HEK293 (cell line): ENCODE results near the gene CFAP300.

ENCODE experiments used
- ZNF202 ChIP-seq: fragments of 450-650 bp; formaldehyde crosslinking; IDR thresholded peaks from 2 replicates; pipeline ENCODE4 v1.5.1; 2016; ENCODE audit warnings: missing biosample characterization, missing genetic modification characterization, borderline replicate concordance
- TF ChIP-seq, protein P1 (sequence below): fragments of 450-650 bp; formaldehyde crosslinking; IDR thresholded peaks from 2 replicates; pipeline ENCODE4 v1.5.1; 2016; ENCODE audit warnings: missing biosample characterization, missing genetic modification characterization
- TF ChIP-seq, protein P2 (sequence below): sonication (generic); formaldehyde crosslinking; IDR thresholded peaks from 2 replicates; pipeline ENCODE4 v1.8.1; 2022; ENCODE audit warnings: mild to moderate bottlenecking, moderate library complexity, missing genetic modification reagents
- TF ChIP-seq, protein P3 (sequence below): fragments of 450-650 bp; formaldehyde crosslinking; IDR thresholded peaks from 2 replicates; pipeline ENCODE4 v1.5.1; 2016; ENCODE audit warnings: missing biosample characterization, missing genetic modification characterization

DNA sequence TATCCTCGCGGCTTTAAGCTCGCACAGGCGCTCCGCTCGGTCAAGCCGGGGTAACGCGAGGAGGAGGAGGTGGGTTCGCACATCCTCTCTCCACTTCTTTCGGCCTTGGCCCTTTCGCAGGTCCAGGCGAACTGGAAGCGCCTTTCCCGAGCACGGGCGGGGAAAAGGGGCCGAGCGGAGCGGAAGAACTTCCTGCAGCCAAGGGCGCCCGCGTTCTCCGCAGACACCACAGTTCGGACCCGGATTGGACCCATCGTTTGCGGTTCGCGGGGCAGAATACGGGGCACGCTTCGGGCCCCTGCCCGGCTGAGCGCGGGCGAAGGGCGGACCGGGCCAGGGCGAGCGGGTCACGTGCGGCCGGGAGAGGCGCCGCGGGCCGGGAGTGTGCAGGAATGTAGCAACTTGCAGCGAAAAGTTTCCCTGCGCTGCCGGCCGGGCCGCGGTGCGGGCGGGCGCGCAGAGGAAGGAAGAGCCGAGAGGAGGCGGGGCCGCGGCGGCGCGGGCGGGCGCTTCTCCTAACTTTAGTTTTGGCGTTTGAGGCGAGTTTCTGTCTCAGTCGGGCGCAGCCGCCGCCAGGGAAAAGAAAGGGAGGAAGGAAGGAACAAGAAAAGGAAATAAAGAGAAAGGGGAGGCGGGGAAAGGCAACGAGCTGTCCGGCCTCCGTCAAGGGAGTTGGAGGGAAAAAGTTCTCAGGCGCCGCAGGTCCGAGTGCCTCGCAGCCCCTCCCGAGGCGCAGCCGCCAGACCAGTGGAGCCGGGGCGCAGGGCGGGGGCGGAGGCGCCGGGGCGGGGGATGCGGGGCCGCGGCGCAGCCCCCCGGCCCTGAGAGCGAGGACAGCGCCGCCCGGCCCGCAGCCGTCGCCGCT is 62.9 kb downstream of the CFAP300 start, which contains the start of gene YAP1:
- TF ChIP-seq, protein P1, sequence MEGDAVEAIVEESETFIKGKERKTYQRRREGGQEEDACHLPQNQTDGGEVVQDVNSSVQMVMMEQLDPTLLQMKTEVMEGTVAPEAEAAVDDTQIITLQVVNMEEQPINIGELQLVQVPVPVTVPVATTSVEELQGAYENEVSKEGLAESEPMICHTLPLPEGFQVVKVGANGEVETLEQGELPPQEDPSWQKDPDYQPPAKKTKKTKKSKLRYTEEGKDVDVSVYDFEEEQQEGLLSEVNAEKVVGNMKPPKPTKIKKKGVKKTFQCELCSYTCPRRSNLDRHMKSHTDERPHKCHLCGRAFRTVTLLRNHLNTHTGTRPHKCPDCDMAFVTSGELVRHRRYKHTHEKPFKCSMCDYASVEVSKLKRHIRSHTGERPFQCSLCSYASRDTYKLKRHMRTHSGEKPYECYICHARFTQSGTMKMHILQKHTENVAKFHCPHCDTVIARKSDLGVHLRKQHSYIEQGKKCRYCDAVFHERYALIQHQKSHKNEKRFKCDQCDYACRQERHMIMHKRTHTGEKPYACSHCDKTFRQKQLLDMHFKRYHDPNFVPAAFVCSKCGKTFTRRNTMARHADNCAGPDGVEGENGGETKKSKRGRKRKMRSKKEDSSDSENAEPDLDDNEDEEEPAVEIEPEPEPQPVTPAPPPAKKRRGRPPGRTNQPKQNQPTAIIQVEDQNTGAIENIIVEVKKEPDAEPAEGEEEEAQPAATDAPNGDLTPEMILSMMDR (tag by site-specific recombination): peak; percentile 14; the same call in 1 of the 2 replicates
- TF ChIP-seq, protein P2, sequence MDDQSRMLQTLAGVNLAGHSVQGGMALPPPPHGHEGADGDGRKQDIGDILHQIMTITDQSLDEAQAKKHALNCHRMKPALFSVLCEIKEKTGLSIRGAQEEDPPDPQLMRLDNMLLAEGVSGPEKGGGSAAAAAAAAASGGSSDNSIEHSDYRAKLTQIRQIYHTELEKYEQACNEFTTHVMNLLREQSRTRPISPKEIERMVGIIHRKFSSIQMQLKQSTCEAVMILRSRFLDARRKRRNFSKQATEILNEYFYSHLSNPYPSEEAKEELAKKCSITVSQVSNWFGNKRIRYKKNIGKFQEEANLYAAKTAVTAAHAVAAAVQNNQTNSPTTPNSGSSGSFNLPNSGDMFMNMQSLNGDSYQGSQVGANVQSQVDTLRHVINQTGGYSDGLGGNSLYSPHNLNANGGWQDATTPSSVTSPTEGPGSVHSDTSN (CRISPR knock-in tag): no peak
- TF ChIP-seq, protein P3, sequence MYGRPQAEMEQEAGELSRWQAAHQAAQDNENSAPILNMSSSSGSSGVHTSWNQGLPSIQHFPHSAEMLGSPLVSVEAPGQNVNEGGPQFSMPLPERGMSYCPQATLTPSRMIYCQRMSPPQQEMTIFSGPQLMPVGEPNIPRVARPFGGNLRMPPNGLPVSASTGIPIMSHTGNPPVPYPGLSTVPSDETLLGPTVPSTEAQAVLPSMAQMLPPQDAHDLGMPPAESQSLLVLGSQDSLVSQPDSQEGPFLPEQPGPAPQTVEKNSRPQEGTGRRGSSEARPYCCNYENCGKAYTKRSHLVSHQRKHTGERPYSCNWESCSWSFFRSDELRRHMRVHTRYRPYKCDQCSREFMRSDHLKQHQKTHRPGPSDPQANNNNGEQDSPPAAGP: peak; percentile 86
- TF ChIP-seq ZNF202 (tag by site-specific recombination): no peak
